Mucosa of rectum (tissue), 2 donors: ENCODE data around the gene OXA1L.
"Not testable (repeated sequence)": the region's sequence is repeated elsewhere in the genome, so short reads cannot be mapped to it uniquely, and the experiment has no call there.

Source experiments
- H3K27ac ChIP-seq, 2 donors: one replicate each; pipeline ENCODE4 v1.7.0; 2013; ENCODE audit warnings: inconsistent platforms in 2 of 2, low read depth in 2 of 2, low read length in 2 of 2
- H3K27me3 ChIP-seq, 2 donors: one replicate each; pipeline ENCODE4 v1.7.0; 2013; ENCODE audit warnings: low read length in 2 of 2; ENCODE audit not compliant: control insufficient read depth in 2 of 2, insufficient read depth in 2 of 2
- H3K36me3 ChIP-seq, 2 donors: one replicate each; pipeline ENCODE4 v1.7.0; 2013; ENCODE audit warnings: low read length in 2 of 2; ENCODE audit not compliant: control insufficient read depth in 2 of 2, insufficient read depth in 2 of 2
- H3K4me1 ChIP-seq, 2 donors: one replicate each; pipeline ENCODE4 v1.7.0; 2013; ENCODE audit warnings: low read length in 2 of 2, mild to moderate bottlenecking in 1 of 2; ENCODE audit not compliant: control insufficient read depth in 2 of 2, insufficient read depth in 2 of 2
- H3K4me3 ChIP-seq, 2 donors: one replicate each; pipeline ENCODE4 v1.7.0; 2013; ENCODE audit warnings: low read length in 2 of 2
- H3K9ac ChIP-seq, 2 donors: one replicate each; pipeline ENCODE4 v1.7.0; 2013; ENCODE audit warnings: low read length in 2 of 2, low read depth in 1 of 2, mild to moderate bottlenecking in 1 of 2
- H3K9me3 ChIP-seq, 2 donors: one replicate each; pipeline ENCODE4 v1.7.0; 2013; ENCODE audit warnings: low read length in 2 of 2; ENCODE audit not compliant: control insufficient read depth in 2 of 2
- donor health status: healthy.
- donor health status: Normal muscosa, but diverticular disease.

The OXA1L gene

DNA sequence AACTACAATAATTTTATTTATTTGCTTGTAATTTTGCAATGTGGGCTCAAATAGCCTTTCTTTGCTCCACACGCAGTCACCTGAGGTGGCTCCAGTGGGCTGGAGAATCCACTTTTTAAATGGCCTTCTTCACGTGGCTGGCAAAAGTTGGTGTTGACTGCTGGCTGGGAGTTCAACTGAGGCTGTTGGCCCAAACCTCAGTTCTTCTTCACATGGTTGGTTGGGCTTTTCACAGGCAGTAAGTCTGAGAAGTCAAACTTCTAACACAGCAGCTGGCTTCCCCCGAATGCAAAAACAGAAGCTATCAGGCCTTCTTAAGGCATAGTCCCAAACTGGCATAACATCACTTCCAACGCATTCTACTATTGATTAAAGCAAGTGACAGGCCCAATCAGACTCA is 2.1 kb upstream of the OXA1L start:
- H3K9ac ChIP-seq: no peak overlapping the region
- H3K9me3 ChIP-seq: peaks cover 0 to 2% of the 10 kb centered on the region in 2 donors
- peaks cover 4 to 13% of the 10 kb centered on the region in 2 donors for H3K36me3 ChIP-seq
- H3K27ac ChIP-seq: no peak overlapping the region
- no peak overlapping the region for H3K4me3 ChIP-seq
- H3K27me3 ChIP-seq: no peaks in the 10 kb centered on the region
- peaks cover 10 to 14% of the 10 kb centered on the region in 2 donors for H3K4me1 ChIP-seq

GRCh38 chr14:22767323-22767589 is 768 bp downstream of the OXA1L start:
- Histone ChIP-seq H3K27me3 (no peaks in the 10 kb centered on the region), H3K9ac (peak overlapping the region; percentile 77 to 91), H3K4me1 (peaks cover 10 to 14% of the 10 kb centered on the region in 2 donors), H3K4me3 (peak overlapping the region; percentile 79 to 94), H3K9me3 (no peaks in the 10 kb centered on the region), H3K27ac (peak overlapping the region in 1 of 2 donors; percentile 56), H3K36me3 (peaks cover 27 to 37% of the 10 kb centered on the region in 2 donors)

- Histone ChIP-seq H3K27me3 (no peaks in the 10 kb centered on the region), H3K27ac (no peak overlapping the region), H3K36me3 (peaks cover 30 to 51% of the 10 kb centered on the region in 2 donors), H3K4me1 (peaks cover 10 to 14% of the 10 kb centered on the region in 2 donors), H3K9ac (no peak overlapping the region), H3K9me3 (no peaks in the 10 kb centered on the region), H3K4me3 (no peak overlapping the region)
These were observed 2.5 kb downstream of the OXA1L start for GRCh38 chr14:22768947-22769346.

GRCh38 chr14:22769369-22769768 is 2.9 kb downstream of the OXA1L start:
- no peaks in the 10 kb centered on the region for H3K27me3 ChIP-seq

DNA sequence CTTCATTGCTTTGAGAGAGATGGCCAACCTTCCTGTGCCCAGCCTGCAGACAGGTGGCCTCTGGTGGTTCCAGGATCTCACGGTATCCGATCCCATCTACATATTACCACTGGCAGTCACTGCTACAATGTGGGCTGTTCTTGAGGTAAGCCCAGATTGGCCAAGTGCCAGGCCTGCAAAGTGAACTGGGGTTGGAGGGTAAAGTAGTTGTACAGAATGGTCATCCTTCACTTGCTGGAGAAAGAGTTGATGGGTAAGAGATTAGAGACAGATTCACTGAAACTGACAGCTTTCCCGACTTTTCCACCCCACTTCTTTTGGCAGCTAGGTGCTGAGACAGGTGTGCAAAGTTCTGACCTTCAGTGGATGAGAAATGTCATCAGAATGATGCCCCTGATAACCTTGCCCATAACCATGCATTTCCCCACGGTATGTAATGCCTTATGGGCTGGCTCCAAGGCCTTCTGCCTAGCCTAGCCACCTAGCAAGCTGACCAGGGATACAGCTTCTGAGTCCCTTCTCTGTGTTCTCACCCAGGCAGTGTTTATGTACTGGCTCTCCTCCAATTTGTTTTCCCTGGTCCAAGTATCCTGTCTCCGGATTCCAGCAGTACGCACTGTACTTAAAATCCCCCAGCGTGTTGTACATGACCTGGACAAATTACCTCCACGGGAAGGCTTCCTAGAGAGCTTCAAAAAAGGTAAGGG is 4.1 kb downstream of the OXA1L start:
- no peak overlapping the region for H3K27ac ChIP-seq
- H3K27me3 ChIP-seq: no peaks in the 10 kb centered on the region
- no peaks in the 10 kb centered on the region for H3K9me3 ChIP-seq
- no peak overlapping the region for H3K4me3 ChIP-seq
- H3K36me3 ChIP-seq: peaks cover 35 to 59% of the 10 kb centered on the region in 2 donors
- peaks cover 10 to 14% of the 10 kb centered on the region in 2 donors for H3K4me1 ChIP-seq
- H3K9ac ChIP-seq: no peak overlapping the region

More at GRCh38 chr14:22769369-22769768, 2.9 kb downstream of the OXA1L start:
- Histone ChIP-seq H3K36me3 (peaks cover 30 to 53% of the 10 kb centered on the region in 2 donors), H3K4me1 (peaks cover 10 to 14% of the 10 kb centered on the region in 2 donors), H3K27ac (no peak overlapping the region), H3K4me3 (no peak overlapping the region), H3K9ac (no peak overlapping the region), H3K9me3 (no peaks in the 10 kb centered on the region)

GRCh38 chr14:22772725-22773124 is 6.2 kb downstream of the OXA1L start:
- H3K27me3 ChIP-seq: no peaks in the 10 kb centered on the region
- H3K9ac ChIP-seq: no peak overlapping the region
- no peaks in the 10 kb centered on the region for H3K9me3 ChIP-seq
- H3K36me3 ChIP-seq: peaks cover 37 to 60% of the 10 kb centered on the region in 2 donors
- H3K4me3 ChIP-seq: no peak overlapping the region
- H3K4me1 ChIP-seq: peaks cover 3% of the 10 kb centered on the region in 2 donors
- no peak overlapping the region for H3K27ac ChIP-seq

DNA sequence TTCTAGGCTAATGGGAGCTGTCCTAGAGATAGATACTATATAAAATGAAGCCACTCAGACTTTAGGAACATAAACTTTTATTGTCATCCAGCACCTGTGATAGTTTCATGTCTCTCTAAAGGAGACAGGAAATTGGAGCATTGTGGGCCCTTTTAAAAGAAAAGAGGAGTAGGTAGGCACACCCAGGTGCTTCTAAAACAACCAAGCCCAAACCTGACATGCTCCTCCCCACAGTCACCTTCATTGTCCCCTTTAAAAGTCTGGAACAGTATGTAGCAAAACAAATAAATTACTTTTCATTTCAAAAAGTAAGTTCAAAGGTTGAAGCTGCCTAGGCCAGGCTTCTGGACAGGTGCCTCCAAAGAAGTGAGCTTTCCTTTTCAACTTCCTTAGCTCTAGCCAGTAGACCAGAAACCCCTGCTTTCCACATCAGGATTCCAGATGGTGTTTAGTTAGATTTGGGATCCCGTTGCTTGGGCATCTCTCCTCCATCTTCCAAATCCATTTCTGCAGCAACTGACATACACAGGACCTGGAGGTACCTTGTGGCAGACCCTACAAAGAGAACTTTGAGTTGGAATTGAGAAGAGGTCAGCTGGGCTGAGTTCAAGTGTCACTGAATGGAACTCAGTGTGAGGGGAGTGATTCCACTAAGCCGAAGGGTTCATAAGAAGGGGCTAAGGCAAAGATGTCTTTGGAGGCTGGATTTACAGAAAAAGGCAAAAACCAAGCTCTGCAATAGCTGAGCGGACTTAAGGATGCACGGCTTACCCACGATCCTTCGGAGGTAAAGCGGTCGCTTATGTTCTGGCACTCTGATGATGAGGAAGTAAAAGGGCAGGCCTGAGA is 6.9 kb downstream of the OXA1L start:
- peaks cover 0 to under 1% of the 10 kb centered on the region in 2 donors for H3K4me1 ChIP-seq
- H3K9ac ChIP-seq: no peak overlapping the region
- H3K9me3 ChIP-seq: no peaks in the 10 kb centered on the region
- peaks cover 37 to 54% of the 10 kb centered on the region in 2 donors for H3K36me3 ChIP-seq
- H3K27me3 ChIP-seq: no peaks in the 10 kb centered on the region
- H3K27ac ChIP-seq: no peak overlapping the region
- no peak overlapping the region for H3K4me3 ChIP-seq

DNA sequence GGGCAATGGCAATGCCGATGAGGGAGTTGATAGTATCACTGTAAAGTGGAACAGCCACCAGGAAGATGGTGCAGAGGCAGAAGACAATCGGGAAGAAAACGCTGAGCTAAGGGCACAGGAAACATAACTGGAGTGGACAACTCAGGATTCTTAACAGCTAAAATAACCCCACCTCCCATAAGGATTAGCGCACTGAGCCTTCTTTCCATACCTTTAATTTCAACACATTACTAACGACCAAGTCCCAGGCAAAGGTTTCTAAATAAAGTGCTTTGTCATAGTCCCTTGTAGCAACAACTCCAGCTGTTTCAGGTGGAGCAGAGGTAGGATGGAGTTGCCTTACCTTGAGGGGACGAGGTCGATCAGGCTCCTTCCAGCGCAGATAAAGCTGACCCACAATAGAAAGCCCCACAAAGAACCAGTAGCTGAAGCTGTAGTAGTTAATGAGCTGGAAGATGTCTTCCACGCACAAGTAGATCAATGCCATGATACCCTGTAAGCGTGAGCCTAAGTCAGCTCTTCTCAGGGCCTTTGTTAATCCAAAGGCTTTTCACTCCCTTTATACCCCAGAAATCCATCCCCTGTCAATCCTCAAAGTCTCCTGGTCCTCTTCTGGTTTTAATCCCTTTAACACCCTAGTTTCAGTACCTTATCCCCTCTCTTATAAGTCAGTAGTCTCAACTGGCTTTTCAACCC is 7.7 kb downstream of the OXA1L start:
- Histone ChIP-seq H3K9ac (no peak overlapping the region), H3K36me3 (peaks cover 36 to 49% of the 10 kb centered on the region in 2 donors), H3K4me1 (no peaks in the 10 kb centered on the region), H3K4me3 (no peak overlapping the region), H3K27ac (no peak overlapping the region), H3K9me3 (no peaks in the 10 kb centered on the region), H3K27me3 (no peaks in the 10 kb centered on the region)

- no peak overlapping the region for H3K4me3 ChIP-seq
- peaks cover 15 to 28% of the 10 kb centered on the region in 2 donors for H3K36me3 ChIP-seq
- no peaks in the 10 kb centered on the region for H3K4me1 ChIP-seq
- no peaks in the 10 kb centered on the region for H3K9me3 ChIP-seq
- no peak overlapping the region for H3K9ac ChIP-seq
- no peak overlapping the region for H3K27ac ChIP-seq
- H3K27me3 ChIP-seq: no peaks in the 10 kb centered on the region
These were observed 9.7 kb downstream of the OXA1L start for GRCh38 chr14:22776215-22776614.

DNA sequence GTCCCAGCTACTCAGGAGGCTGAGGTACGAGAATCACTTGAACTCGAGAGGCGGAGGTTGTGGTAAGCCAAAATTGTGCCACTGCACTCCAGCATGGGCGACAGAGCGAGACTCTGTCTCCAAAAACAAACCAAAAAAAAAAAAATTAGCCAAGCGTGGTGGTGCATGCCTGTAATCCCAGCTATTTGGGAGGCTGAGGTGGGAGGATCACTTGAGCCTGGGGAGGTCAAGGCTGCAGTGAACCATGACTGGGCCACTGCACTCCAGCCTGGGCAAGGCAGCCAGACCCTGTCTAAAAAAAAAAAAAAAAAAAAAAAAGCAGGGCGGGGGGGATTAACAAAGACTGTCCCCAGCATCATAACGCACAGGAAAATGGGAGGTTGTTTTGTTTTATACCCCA is 10.4 kb downstream of the OXA1L start:
- H3K4me3 ChIP-seq, H3K9ac ChIP-seq, H3K4me1 ChIP-seq, H3K27ac ChIP-seq, H3K27me3 ChIP-seq, H3K9me3 ChIP-seq: not testable (repeated sequence)
- H3K36me3 ChIP-seq: peaks cover 11 to 23% of the 10 kb centered on the region in 2 donors
